Globus pallidus (tissue), 1 donor: ENCODE data around the gene WDR45B.
"Not testable (repeated sequence)": the region's sequence is repeated elsewhere in the genome, so short reads cannot be mapped to it uniquely, and the experiment has no call there.

ENCODE experiments used
- DNase-seq: peaks from one replicate; pipeline ENCODE4 v3.0.0-alpha.2; 2015; ENCODE audit warnings: low spot score

WDR45B gene

GRCh38 chr17:82599674-82600661, 48.3 kb downstream of the WDR45B start:
- no peak for DNase-seq

GRCh38 chr17:82598256-82599119, 49.8 kb downstream of the WDR45B start:
- no peak for DNase-seq

GRCh38 chr17:82596837-82597672, 51.2 kb downstream of the WDR45B start:
- no peak for DNase-seq

- DNase-seq = no peak
Measured at GRCh38 chr17:82596296-82596695, 51.9 kb downstream of the WDR45B start.

- DNase-seq = no peak
Measured at GRCh38 chr17:82595893-82596292, 52.4 kb downstream of the WDR45B start.

- DNase-seq = no peak
Measured at GRCh38 chr17:82594571-82594970, 53.7 kb downstream of the WDR45B start.

- DNase-seq = no peak
Measured at GRCh38 chr17:82593590-82594087, 54.6 kb downstream of the WDR45B start.

- DNase-seq = peak; percentile 87
Measured at GRCh38 chr17:82592767-82593589, 55.3 kb downstream of the WDR45B start.

GRCh38 chr17:82592289-82592766, 55.9 kb downstream of the WDR45B start:
- no peak for DNase-seq

GRCh38 chr17:82590881-82591539, 57.2 kb downstream of the WDR45B start:
- DNase-seq = no peak

- no peak for DNase-seq
Measured at GRCh38 chr17:82590216-82590615, 58.0 kb downstream of the WDR45B start.

GRCh38 chr17:82589851-82590180, 58.4 kb downstream of the WDR45B start:
- no peak for DNase-seq

GRCh38 chr17:82588266-82589175, 59.7 kb downstream of the WDR45B start:
- DNase-seq = no peak

GRCh38 chr17:82587234-82588086, 60.8 kb downstream of the WDR45B start:
- DNase-seq = no peak

- DNase-seq = no peak
Measured at GRCh38 chr17:82586576-82587233, 61.5 kb downstream of the WDR45B start.

- not testable (repeated sequence) for DNase-seq
Measured at GRCh38 chr17:82585935-82586575, 62.2 kb downstream of the WDR45B start.

- DNase-seq = no peak
Measured at GRCh38 chr17:82583720-82584234, 64.5 kb downstream of the WDR45B start.
